HG03060 (cell line): ENCODE measurements around the gene PTRH1.

Experiments used
- ATAC-seq: cut with Tn5 transposase; IDR thresholded peaks from one replicate; pipeline ENCODE4 v1.9.1; 2021; ENCODE audit warnings: low read depth, moderate number of reproducible peaks; ENCODE audit not compliant: unreplicated experiment

PTRH1 gene

DNA sequence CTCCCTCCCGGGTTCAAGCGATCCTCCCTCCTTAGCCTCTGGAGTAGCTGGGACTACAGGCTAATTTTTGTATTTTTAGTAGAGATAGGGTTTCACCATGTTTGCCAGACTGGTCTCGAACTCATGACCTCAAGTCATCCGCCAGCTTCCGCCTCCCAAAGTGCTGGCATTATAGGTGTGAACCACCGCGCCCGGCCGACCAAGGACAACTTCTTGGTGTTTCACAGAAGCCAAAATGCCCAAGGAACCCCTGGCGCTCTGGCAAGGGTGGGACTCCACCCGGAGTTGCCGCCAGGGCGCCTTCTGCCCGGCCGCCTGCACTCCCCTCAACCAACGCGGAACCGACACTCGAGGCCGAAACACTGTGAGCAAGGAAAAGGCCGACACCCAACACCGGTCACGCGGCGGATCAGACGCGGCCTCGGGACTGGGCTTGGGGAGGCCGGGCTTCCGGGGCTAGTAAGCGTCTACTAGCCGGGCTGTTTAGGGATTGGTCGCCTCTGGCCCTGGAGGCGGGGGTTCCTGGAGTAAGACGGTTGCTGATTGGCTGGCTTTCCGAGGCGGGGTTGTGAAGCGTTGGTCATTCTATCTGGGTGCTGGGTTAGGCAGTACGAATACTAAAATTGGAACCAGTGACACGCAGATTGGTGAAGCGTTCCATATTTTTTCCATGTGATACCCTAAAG is 16.3 kb downstream of the PTRH1 start:
- peak; percentile 76 for ATAC-seq

DNA sequence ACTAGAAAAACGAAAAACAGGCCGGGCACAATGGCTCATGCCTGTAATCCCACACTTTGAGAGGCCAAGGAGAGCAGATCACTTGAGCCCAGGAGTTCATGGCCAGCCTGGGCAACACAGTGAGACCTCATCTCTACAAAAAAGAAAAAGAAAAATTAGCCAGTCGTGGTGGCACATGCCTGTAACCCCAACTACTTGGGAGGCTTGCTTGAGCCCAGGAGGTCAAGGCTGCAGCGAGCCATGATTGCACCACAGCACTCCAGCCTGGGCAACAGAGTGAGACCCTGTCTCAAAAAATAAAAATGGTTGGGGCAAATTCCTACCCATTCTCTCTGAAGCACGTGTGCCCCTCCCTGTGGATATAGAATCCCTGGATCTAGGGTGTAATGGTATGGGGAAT is 17.1 kb downstream of the PTRH1 start:
- no peak for ATAC-seq

DNA sequence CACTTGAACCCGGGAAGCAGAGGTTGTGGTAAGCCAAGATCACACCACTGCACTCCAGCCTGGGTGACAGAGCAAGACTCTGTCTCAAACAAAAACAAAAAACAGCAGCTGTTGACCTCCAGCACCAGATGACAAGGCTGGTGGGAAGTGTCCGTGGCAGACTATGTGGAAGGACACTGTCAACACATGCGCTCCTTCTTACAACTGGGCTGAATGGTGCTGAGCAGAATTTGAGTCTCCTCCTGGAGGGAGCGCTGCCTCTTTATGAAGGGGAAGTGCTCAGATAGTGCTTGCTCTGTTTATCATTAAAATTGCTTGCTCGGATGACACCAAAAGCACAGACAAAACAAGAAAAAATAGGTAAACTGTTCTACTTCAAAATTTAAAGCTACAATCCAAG is 17.9 kb downstream of the PTRH1 start:
- no peak for ATAC-seq

DNA sequence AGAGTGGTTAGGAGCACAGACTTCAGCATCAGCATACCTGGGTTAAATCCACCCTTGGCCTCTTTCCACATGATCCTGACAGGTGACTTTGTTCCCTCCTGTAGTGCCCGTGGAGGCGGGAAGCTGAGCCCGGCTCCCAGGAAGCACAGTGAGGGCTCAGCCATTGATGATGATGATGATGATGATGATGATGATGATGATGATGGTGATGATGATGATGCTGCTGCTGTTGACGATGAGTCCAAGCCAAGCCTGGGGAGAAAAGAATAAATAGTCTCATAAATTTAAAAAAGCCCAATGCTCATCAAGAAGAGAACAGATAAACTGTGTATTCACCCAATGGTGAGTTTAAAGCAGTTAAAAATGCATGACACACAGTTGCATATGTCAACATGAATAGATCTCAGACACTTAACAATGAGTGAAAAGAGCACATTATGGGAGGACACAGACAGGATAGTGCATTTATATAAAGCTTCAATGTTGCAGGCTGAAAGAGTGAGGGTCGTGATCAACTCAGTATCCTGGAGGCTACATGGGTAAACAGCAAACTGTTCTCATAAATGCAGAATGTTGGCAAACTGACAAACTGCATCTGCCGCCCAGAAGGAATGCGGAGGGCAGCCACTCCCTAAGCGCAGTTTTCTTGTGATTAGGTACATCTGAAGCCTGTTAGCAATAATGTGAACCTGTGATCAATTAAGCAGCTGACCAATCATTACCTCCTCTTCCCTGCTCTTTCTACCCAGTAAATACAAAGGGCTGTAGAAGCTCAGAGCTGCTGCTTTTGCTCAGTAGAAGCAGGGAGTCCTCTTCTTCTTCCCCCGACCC is 20.4 kb downstream of the PTRH1 start:
- no peak for ATAC-seq

DNA sequence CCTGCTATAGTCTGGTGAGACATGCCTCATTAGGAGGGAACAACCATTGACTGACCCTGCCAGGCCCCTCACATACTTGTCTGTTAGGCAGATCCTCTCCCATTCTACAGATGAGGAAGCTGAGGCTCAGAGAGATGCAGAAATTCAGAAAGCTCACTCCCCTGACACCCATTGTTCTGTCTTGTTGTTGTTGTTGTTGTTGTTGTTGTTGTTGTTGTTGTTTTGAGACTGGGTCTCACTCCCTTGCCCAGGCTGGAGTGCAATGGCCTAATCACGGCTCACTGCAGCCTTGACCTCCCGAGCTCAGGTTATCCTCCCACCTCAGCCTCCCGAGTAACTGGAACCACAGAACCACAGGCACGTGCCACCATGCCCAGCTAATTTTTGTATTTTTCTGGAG is 21.8 kb downstream of the PTRH1 start:
- ATAC-seq: no peak

DNA sequence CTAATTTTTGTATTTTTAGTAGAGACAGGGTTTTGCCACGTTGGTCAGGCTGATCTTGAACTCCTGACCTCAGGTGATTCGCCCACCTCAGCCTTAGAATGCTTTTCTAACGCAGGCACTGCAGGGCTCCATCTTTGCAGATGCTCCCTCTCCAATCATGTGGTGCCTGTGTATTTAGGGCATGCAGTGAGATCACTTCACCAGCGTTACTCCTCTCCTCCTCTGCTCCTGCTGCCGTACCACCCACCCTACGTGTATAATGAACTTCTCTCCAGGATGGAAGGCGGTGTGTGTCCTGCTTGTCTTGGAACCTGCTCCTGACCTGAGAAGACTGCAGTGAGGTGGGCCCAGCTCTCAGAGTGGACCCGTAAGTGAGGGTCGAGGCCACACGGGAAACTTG is 22.3 kb downstream of the PTRH1 start:
- ATAC-seq: no peak

DNA sequence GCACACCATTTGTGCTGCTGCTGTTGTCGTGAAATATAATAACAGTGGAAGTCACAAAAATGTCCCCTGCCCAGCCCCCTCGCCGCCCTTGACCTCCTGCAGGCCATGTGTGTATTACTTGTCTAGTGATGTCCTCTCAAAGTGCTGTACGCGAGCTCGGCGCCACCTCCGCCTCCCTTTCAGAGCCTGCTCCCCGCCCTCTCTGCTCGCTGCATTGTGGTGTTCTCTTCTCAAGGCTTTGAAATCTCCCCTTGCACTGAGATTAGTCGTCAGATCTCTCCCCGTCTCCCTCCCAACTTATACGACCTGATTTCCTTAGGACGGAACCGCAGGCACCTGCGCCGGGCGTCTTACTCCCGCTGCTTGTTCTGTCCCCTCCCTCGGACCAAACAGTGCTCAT is 23.4 kb downstream of the PTRH1 start:
- ATAC-seq: no peak

DNA sequence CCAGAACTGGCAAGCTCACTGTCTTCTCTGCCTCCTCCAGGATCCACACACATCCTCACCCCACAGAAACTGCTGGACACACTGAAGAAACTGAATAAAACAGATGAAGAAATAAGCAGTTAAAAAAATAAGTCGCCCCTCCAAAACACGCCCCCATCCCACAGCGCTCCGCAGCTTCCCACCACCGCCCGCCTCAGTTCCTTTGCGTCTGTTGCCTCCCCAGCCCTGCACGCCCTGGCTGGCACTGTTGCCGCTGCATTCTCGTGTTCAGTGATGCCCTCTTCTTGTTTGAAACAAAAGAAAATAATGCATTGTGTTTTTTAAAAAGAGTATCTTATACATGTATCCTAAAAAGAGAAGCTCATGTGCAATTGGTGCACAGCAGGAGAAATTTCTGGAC is 24.7 kb downstream of the PTRH1 start:
- ATAC-seq: no peak

DNA sequence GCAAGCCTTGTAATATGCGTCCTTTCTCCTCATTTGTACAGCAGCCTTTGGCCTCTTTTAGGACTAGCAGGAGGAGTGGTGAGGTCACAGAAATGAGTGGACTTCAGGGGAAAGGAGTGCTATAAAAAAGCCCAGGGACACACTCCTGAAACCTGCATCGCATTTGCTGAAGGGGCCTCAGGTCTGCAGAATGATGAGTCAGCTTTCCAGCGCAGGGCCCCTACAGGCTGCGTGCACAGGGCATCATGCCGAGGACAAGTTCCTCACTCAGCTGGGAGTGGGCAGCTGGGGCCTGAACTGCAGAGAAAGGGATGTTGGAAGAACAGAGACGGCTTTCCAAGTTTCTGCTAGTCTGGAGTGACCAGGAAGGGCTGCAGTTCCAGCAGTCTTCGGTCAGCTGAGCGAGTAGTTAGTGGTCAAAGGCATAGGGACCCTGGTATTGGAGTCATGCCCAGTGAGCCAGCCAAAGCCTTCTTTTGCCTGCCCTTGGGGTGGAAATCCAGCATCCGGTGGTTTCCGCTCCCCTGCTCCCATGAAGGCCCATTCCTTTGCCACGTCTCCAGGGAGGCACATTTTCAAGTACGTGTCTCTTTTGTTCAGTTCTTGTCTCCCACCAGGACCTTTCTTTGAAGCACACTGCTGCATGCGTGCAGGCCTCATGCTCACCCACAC is 26.0 kb downstream of the PTRH1 start:
- ATAC-seq: no peak

DNA sequence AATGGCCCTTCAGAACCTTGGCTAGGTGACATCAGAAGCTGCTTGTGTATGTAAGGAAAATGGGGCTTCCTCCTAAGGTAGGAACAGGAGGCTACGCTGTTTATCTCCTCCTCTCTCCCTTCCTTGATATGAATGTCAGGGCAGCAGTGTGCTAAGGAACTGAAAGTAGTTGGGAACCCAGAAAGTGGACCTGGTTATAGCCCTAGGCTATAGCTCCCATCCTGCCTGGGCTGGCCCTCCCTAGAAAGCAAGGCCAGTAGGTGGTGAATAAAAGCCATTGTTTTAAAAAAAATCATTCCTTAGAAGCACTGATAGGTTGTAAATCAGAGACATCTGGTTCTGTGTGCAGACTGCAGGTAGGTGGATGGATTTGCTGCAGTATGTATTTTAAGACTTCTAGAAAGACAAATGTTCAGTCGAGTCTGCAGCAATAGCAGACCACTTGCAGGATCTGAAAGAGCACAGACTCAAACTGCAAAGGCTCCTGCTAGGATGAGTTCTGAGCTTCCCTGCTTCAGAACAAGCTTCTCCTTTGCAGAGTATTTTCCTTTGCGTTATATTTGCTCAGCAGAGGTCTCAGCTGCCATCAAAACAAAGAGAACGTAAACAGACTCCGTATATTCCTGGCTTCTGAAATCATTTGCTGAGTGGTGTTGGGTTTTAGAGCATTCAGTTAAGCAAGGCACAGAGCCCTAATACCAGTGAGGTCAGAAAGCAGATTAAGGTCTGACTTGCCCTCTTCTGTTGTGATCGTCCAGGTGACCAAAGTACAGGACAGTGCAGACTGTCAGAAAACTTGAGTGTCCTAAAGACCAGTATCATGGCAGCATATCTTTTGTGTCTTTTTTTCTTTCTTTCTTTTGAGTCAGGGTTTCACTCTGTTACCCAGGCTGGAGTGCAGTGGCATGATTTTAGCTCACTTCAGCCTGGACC is 28.7 kb downstream of the PTRH1 start:
- no peak for ATAC-seq

DNA sequence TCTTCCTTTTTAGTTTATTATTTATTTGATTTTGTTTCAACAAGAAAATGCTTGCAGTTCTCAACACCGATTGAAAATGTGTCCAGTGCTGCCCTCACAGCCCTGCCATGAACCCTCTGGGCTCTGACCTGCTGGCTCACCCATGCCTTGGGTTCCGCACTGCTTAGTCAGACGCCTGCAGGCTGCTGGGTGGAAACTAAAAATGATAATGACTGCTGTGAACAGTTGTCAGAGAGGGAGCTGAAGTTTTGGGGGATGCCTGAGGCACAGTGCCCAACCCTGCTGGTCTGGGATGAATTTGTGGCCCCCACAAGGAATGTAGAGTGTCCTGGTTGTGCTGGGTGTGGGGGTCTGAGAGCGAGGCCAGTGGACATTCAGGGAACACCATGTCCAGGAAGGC is 30.9 kb downstream of the PTRH1 start:
- ATAC-seq: no peak

DNA sequence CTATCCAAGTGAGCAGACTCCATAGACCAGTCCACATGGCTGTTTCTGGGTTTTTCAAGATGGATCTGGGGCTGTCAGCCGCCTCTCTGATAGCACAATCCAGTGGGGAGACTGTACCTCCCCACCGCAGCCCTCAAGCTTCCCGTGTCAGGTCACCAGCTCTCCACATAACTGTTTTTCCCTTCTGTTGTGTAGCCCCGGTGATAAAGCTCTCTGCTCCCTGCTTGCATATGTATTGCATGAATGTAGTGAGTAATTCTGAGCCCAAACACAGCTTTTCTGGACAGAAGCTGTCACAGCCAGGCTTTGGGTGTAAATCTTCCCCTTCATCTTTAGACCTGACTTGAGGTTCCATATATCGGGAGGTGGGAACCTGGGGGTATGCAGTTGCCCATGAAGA is 31.7 kb downstream of the PTRH1 start:
- ATAC-seq: no peak

DNA sequence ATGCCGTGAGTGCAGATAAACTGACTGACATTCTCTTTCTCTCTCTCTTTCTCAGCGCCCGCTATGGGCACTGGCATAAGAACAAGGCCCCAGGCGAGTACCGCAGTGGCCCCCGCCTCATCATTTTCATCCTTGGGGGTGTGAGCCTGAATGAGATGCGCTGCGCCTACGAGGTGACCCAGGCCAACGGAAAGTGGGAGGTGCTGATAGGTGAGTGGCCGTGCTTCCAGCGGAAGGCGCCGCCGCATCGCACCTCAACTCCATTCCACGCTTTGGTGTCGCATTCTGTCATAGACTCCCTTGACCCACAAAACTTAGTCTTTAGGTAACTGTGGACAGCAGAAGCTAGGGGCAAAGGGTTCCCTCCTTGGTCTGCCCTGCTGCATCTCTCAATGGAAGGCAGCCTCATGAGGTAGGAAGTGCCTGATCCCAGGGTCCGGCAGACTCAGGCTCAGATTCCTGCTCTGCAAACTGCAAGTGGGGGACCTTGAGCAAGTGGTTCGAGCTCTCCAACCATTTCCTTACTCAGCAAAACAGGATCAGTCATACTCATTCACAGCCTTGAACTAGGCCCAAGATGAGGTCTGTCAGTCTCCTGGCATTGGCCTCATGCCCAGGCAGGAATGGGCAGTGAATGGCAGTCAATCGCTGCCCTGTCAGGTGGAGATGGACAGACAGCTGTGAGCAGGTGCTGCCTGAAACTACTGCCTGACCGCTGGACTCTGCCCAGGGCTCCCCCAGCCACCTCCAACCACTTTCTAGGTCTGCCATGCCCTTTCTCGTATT is 32.9 kb downstream of the PTRH1 start:
- no peak for ATAC-seq

DNA sequence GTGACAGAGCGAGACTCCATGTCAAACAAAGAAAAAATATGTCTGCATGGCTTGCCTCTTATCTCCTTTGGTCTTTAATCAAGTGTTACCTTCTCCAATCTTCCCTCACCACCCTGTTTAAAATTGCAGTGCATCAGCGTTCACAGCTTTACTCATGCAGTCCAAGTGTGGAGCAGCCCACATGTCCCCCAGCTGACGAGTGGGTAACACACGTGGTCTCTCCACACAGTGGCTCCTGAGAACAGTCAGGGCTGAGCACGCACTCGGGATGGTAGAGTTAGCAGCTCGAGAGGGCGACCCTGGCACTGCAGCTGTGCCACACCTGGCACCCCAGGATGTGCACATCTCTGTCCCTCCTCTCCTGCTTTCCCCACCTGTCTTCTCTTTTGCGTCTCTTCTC is 34.6 kb downstream of the PTRH1 start:
- no peak for ATAC-seq

DNA sequence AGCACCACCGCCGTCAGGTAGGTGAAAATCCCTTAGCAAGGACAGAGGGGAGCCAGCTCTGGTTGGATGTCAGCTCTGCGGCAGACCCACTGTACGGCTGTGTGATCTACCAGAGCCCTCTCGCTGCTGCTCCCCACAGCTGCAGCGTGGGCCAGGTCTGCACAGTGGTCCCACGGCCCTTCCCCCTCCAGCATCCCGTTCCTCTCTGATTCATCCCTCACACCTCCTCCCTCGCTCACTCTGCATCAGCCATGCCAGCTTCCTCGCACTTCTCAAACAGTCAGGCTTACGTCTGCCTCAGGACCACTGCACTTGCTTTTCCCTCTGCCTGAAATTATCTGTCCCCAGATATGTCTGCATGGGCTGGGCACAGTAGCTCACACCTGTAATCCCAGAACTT is 35.2 kb downstream of the PTRH1 start:
- ATAC-seq: no peak

DNA sequence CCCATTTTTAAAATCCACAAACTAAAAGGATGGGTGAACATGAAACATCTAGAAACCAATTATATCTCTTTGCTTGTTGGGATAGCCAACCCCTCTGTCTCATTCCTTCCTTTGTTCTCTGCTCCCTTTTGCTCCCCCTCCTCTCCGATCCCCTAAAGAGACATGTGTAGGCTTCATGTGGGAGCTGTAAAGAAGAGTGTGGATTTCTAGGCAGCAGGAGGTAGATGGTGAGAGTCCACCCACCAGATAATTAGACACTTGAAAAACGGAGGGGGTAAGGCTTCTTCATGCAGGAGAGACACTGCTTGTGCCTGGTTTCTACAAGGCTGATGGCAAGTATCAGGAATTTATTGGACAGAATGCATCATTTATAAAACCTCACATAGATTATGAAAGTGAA is 36.0 kb downstream of the PTRH1 start:
- ATAC-seq: no peak

DNA sequence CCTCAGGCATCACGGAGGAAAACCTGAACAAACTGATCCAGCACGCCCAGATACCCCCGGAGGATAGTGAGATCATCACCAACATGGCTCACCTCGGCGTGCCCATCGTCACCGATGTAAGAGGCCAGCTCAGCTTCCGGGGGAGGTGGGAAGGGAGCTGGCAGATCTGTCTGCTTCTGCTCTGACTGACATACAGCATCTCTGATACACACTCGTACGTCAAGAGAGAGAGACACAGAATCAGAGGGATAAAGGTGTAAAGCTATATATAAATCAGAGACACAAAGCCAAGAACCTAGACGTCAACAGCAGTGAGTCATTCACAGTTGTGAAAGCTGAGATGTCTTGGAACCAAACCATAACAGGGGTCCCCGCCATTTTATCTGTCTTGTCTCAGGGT is 38.8 kb downstream of the PTRH1 start:
- no peak for ATAC-seq

DNA sequence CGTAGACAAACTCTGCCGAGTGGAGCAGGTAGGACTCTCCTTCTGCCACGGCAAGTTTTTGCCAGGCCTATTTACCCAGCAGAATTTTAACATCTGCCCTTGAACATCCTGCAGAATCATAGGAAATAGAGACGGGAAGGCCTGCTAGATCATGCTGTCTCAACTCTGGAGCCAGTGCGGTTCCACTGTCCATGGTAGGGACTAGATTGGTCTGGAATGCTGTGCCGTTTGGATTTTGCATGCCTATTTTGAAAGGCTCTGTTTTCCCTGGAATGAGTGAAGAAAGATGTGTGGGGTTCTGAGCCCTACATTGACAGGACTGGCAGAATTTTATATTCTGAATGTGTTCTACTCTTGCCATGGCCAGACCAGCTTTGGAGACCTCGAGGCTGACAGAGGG is 42.2 kb downstream of the PTRH1 start:
- no peak for ATAC-seq

DNA sequence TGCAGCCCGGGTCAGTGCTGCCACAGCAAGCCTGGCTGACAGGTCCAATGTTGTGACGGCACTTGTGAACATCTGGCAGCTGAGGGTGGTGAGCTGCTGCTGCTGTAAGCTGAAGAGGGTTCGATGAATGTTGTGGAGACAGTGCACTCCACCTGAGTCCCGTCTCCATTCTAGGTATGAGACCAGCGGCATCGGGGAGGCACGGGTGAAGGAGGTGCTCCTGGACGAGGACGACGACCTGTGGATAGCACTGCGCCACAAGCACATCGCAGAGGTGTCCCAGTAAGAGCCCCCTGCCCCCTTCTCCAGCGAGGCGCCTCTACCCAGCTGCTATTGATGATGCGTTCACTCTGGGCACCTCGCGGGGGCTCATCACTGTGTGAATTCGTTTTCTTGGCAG is 47.6 kb downstream of the PTRH1 start:
- ATAC-seq: no peak
